ENCODE data around the gene PDZK1IP1.
"Not testable (repeated sequence)": the region's sequence is repeated elsewhere in the genome, so short reads cannot be mapped to it uniquely, and the experiment has no call there.

The PDZK1IP1 gene

GRCh38 chr1:47172782-47173181 lies 17.1 kb downstream of the PDZK1IP1 start:
- no peak overlapping the region for H3K4me3 ChIP-seq (ENCODE audit: low read length)
- TF ChIP-seq ZNF274 (IDR thresholded peaks at IDR 0.05; ENCODE audit: low read depth, low read length): no peak

- H3K4me3 ChIP-seq (ENCODE audit: low read length): no peak overlapping the region
- no peak for TF ChIP-seq ZNF274 (IDR thresholded peaks at IDR 0.05; ENCODE audit: low read depth, low read length)
Measured at GRCh38 chr1:47164552-47164951, 25.3 kb downstream of the PDZK1IP1 start.

GRCh38 chr1:47161298-47162040 lies 28.4 kb downstream of the PDZK1IP1 start:
- no peak overlapping the region for H3K4me3 ChIP-seq (ENCODE audit: low read length)
- TF ChIP-seq ZNF274 (IDR thresholded peaks at IDR 0.05; ENCODE audit: low read depth, low read length): no peak

- H3K4me3 ChIP-seq (ENCODE audit: low read length): no peak overlapping the region
- no peak for TF ChIP-seq ZNF274 (IDR thresholded peaks at IDR 0.05; ENCODE audit: low read depth, low read length)
Measured at GRCh38 chr1:47160716-47161115, 29.1 kb downstream of the PDZK1IP1 start.

GRCh38 chr1:47157957-47158356 lies 31.9 kb downstream of the PDZK1IP1 start:
- not testable (repeated sequence) for H3K4me3 ChIP-seq (ENCODE audit: low read length)

- H3K4me3 ChIP-seq (ENCODE audit: low read length): not testable (repeated sequence)
Measured at GRCh38 chr1:47156457-47156856, 33.4 kb downstream of the PDZK1IP1 start.

- H3K4me3 ChIP-seq (ENCODE audit: low read length): not testable (repeated sequence)
Measured at GRCh38 chr1:47149162-47149561, 40.7 kb downstream of the PDZK1IP1 start.

GRCh38 chr1:47147047-47147785 lies 42.6 kb downstream of the PDZK1IP1 start:
- no peak overlapping the region for H3K4me3 ChIP-seq (ENCODE audit: low read length)
- TF ChIP-seq ZNF274 (IDR thresholded peaks at IDR 0.05; ENCODE audit: low read depth, low read length): no peak

- H3K4me3 ChIP-seq (ENCODE audit: low read length): not testable (repeated sequence)
Measured at GRCh38 chr1:47146495-47146894, 43.3 kb downstream of the PDZK1IP1 start.

- not testable (repeated sequence) for H3K4me3 ChIP-seq (ENCODE audit: low read length)
Measured at GRCh38 chr1:47143654-47144053, 46.2 kb downstream of the PDZK1IP1 start.

GRCh38 chr1:47140358-47140757 lies 49.5 kb downstream of the PDZK1IP1 start:
- not testable (repeated sequence) for H3K4me3 ChIP-seq (ENCODE audit: low read length)

GRCh38 chr1:47137925-47138615 lies 51.8 kb downstream of the PDZK1IP1 start:
- TF ChIP-seq ZNF274 (IDR thresholded peaks at IDR 0.05; ENCODE audit: low read depth, low read length): no peak
- H3K4me3 ChIP-seq (ENCODE audit: low read length): no peak overlapping the region

GRCh38 chr1:47137198-47137597 lies 52.6 kb downstream of the PDZK1IP1 start, which contains the start of gene CYP4A22:
TSS of gene CYP4A22 (plus strand) at chr1:47137441. CDS start at chr1:47137486, 45 bp downstream.
- H3K4me3 ChIP-seq (ENCODE audit: low read length): no peak within 1 kb of the TSS
- TF ChIP-seq ZNF274 (IDR thresholded peaks at IDR 0.05; ENCODE audit: low read depth, low read length): no peak

Measured in GM08714 (cell line).